ENCODE measurements around the gene LAMTOR1.
A peak's percentile ranks its signal among the peaks of the same experiment; 100 is the strongest.

LAMTOR1 gene

GRCh38 chr11:72116019-72116755, 13.1 kb upstream of the LAMTOR1 start:
- DNase-seq = no peak

- DNase-seq = no peak
Observed at GRCh38 chr11:72114570-72114969, 11.5 kb upstream of the LAMTOR1 start.

GRCh38 chr11:72112978-72113808, 10.1 kb upstream of the LAMTOR1 start:
- DNase-seq = no peak

DNA sequence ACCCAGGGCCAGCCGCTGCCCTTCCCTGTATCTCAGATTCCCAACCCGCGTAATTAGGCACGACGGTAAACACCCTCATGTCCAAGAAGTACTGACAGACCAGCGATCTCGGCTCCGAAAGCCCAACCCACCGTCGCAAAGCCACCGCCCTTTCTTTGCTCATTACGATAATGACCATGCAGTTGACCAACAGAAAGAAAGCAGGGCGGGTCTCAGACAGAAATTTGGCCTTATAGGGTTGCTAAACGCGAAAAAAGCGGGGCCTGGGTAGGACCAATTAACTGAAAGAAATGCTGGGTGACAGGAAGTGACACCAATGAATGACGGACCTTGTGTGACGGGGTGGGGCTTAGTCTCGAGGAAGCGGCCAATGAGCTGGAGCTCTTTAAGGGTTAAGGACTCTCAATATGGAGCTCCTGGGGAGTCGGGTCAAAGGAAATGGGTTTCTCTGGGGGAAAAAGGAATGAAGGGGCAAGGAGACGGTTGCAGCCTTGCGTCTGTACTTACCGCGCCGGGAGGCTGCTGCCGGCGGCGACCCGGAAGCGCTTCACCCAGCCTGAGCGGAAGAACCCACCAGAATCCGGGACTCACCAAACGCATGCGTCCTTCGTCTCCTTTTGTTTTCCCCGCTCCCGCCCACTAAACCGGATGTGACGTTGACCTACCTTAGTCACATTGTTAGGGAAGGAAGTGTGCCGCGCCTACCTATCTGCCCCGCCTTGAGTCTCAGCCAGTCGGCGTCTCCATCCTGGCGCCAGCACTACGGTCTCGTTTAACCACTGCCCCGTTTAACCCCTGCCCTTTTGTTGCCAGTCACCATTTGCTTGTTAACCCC, 9.3 kb upstream of the LAMTOR1 start, which contains the start of gene ANAPC15:
Gene ANAPC15 (minus strand): TSS at position 553 of the 835 bp plus-strand sequence. CDS start 1,419 bp downstream, outside the sequence.
- peak; percentile 99 for DNase-seq

DNA sequence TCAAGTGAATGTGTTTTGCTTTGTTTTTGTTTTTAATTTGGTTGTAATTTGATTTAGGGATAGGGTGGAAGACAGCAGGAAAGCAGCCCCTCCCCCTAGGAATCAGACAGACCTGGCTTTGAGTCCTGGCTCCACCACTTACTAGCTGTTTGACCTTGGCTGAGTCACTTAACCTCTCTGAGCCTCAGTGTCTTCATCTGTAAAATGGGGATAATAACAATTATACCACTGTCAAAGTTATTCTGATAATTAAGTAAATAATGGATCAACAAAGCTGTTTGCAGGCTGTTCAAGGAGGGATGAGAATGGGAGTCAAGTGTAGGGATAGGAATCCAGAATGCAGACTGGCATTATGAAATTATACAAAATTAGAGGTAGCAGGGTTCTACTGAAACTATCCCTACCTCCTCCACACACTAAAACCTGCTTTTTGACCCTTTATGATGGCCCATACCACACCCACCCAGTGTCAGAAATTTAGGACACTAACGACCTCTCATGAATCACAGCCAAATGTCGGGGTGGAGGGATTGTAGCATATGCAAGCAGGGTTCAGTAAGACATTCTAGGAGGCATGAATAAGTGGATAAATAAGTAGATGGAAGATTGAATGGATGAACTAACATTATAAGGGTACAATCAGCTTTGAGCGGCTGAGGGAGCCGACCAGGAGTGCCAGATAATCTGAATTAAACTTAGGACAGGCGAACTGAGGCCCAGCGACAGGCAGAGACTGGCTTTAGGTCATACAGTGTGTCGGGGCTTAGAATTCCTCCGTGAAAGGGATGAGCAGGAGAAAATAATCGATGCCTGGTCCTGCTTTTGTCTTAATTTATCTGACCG, 8.4 kb upstream of the LAMTOR1 start:
- DNase-seq = no peak

DNA sequence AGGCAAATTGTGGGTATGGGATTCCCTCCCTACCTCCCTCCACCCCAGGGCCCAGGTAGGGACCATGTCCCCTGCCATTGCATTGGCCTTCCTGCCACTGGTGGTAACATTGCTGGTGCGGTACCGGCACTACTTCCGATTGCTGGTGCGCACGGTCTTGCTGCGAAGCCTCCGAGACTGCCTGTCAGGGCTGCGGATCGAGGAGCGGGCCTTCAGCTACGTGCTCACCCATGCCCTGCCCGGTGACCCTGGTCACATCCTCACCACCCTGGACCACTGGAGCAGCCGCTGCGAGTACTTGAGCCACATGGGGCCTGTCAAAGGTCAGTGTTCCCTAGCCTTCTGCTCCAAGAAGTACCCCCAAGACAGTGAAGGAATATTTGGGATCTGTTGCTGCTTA, 2.8 kb upstream of the LAMTOR1 start, which contains the start of gene TOMT:
Gene TOMT (plus strand): TSS at position 37 of the 400 bp plus-strand sequence. CDS start 28 bp downstream, at position 65.
- DNase-seq = no peak

DNA sequence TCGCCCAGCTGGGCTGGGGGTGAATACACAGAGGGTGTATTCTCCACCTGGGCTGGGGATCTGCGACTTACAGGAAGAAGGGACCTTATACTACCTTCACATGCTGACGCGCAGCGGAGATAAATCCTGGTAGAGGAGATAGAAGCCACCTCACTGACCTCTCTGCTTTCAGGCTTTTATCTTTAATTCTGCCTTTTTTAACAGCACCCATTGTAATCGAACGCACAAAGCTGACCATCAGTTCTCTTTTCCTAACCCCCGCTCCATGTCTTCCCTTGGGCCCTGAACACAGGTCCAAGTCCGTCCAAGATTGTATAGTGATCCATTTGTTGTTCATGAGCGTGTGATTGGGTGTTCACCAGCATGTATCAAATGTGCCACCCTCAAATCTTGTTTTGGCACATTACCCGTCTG, 664 bp upstream of the LAMTOR1 start:
- DNase-seq = no peak

DNA sequence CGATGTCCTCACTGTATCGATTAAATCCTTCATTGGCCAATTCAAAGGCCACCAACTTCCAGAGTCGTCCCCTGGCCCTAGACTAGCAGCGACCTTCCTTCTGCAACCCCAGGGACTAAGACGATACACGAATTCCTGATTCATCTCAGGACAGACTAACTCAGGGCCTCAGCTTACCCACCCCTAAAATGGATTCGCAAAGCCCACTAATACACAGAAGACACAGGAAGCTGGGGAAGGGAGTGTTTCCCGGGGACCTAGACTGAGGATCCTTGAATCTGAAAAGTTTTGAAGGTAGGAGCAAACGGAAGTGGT, 509 bp downstream of the LAMTOR1 start:
- no peak for DNase-seq

DNA sequence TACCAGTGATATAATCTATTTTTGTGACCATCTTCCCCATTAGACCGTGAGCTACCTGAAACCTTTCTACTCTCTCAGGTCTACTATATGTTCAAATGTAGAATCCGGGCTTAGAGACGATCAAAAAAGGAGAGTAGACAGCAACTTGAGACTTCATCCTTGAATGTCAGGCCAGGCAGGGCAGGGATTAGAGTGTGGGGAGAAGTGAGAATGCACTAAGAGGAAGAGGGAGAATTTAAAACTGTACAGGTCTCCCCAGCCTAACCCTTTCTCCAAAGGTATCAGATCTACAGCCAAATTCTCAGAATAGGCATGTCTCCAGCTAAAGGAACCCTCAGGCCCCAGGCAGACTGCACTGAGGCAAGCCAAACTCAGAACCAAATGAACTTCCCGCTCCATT, 935 bp downstream of the LAMTOR1 start:
- no peak for DNase-seq

DNA sequence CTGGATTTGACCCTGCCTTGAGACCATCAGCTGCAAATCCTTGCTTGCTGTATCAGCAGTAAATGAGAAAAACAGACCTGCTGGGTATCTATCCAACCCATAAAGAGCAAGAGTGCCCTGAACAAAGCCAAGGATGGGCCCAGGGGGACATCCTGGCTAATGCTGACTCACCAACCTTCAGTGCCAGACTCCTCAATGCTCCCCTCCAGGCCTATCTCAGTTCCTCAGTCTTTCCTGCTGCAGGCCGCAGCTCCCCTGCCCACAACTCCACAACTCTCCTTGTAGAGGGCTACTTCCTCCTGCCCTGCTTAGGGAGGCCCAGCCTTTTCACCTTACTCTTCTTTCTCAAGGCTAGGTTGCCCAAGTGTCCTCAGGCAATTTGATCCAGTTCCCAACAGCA, 2.6 kb downstream of the LAMTOR1 start:
- no peak for DNase-seq

- no peak for DNase-seq
Observed at GRCh38 chr11:72100009-72100408, 3.1 kb downstream of the LAMTOR1 start.

DNA sequence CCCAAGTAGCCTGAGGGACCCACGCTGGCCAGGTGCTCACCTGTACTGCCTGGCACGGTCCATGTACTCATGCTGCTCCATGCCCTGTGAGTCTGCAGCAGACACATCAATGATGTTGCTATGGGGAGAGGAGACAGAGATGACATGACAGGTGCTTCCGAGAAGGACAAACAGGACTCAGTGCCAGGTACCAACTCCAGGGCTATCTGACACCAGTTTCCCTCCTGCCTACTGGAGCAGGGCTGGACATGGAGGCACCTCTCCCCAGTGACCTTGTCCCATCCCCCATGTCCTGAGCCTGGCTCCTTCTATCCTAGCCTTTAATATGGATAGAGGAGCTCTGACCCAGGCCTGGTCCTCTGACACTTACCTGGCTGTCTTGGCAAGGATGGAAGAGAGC, 4.4 kb downstream of the LAMTOR1 start:
- no peak for DNase-seq

- no peak for DNase-seq
Observed at GRCh38 chr11:72091292-72091691, 11.8 kb downstream of the LAMTOR1 start.

DNA sequence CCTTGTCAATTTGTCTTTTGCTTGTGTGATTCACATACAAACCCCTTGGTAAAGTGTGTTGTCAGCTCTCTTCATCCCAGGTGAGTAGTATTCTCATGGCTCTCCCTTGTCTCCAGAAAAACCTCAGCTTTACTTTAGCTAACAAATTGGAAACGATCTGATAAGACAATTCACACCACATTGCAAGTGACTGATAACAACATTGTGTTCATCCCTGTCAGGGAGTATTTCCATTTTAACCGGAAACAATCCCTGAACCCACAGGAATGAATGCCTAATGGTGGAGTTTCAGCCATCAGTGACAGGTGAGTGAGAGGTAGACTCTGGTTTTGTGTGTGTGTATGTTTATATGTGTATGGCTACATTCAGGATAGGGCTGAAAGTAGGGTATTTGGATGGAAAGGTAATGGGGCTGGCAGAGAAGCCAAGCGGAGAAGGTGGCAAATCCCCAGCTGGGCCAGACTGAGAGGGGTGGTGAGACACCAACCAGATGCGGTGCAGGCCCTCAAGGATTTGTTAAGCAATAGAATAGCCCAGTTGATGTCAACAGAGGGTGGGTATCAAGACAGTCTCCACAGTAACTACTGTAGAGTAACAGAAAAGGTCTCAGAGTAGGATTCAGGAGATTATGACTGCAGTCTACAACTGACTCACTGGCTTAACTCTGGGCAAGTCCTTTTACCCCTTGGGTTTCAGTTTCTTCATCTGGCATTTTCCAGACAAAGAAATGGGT, 14.9 kb downstream of the LAMTOR1 start:
- no peak for DNase-seq

- peak; percentile 28 for DNase-seq
Observed at GRCh38 chr11:72085621-72086351, 17.3 kb downstream of the LAMTOR1 start.

- no peak for DNase-seq
Observed at GRCh38 chr11:72084965-72085364, 18.1 kb downstream of the LAMTOR1 start.

GRCh38 chr11:72084076-72084475, 19.0 kb downstream of the LAMTOR1 start:
- no peak for DNase-seq

DNA sequence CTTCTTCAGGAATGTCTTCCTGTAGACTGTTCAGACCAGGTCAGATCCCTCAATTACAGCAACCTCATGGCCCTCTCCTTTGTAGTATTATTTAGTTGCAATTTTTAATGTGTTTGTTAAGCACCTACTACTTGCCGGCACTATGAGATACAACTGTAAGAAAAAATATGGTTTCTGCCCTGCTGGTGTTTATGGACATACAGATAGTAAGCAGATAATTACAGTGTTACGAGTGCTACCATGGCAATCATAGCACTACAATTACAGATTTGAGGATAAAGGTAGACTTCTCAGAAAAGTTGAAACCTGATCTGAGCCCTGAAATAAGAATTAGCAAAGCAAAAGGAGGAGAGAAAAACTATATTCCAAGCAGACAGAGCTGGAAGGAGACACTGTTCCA, 19.7 kb downstream of the LAMTOR1 start:
- DNase-seq = no peak

GRCh38 chr11:72081821-72082453, 21.2 kb downstream of the LAMTOR1 start:
- DNase-seq = no peak

DNA sequence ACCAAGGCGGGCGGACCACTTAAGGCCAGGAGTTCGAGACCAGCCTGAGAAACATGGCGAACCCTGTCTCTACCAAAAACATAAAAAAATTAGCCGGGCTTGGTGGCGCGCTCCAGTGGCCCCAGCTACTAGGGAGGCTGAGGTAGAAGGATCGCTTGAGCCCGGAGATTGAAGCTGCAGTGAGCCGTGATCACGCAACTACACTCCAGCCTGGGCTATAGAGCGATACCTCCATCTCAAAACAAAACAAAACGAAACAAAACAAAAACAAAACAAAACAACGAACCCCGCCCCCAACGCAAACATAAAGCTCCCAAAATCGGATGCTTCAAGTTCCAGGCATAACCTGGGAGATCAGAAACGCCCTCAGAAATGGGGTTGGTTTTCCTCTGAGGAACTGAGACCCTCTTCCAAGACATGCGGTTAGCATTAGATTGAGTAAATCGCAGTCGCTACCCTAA, 21.9 kb downstream of the LAMTOR1 start:
- DNase-seq = no peak

Data from NCI-H2029 treated with DMSO at 0.1 percent for 48 hours (cell line).